HG03460 (cell line): Measurements from ENCODE around the gene CFAP221.
A peak's percentile ranks its signal among the peaks of the same experiment; 100 is the strongest.

Experiments
- ATAC-seq: cut with Tn5 transposase; IDR thresholded peaks from one replicate; pipeline ENCODE4 v1.9.1; 2021; ENCODE audit not compliant: unreplicated experiment

CFAP221 gene

GRCh38 chr2:119696494-119697030 lies 152.3 kb downstream of the CFAP221 start:
- ATAC-seq, result no peak

- ATAC-seq, result peak; percentile 74
These were observed 153.2 kb downstream of the CFAP221 start for GRCh38 chr2:119697290-119698020.

DNA sequence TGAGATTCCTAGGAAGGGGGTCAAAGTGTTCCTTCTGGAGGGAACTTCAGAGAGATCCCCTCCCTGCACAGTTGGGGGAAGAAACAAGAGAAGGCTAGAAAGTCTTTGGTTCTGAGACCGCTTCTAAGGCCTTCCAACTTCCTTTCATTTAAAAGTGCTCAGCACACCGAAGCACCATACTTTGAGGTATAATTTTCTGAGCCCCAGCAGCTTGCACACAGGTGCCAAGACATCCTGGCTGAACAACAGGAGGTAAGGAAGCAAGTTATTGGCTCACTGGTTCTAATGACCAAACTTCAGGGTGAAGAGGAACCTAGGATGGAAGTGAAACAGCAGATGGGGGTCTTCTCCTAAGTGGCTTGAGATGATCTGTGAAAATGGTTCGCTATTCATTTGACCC lies 154.0 kb downstream of the CFAP221 start:
- ATAC-seq, result no peak

DNA sequence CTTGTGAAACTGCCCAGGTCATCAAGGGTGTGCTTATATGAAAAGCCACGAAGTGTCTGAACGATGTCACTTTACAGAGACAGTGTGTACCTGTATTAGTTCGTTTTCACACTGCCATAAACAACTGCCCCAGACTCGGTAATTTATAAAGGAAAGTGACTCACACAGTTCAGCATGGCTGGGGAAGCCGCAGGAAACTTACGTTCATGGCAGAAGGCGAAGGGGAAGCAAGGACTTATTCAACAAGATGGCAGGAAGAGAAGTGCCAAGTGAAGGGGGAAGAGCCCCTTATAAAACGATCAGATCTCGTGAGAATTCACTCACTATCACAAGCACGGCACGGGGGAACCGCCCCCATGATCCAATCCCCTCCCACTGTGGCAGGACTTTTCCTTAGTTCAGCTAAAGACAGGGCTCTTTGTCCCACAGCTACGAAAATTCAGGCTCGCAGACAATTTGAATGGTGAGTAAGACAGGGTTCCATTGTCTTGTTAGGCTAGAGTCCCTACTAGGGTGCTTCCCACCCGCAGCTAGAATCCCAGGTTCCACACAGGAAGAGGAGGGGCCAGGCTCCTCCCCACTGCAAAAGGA lies 154.9 kb downstream of the CFAP221 start:
- no peak for ATAC-seq

GRCh38 chr2:119700866-119701265 lies 156.6 kb downstream of the CFAP221 start:
- ATAC-seq, result no peak

DNA sequence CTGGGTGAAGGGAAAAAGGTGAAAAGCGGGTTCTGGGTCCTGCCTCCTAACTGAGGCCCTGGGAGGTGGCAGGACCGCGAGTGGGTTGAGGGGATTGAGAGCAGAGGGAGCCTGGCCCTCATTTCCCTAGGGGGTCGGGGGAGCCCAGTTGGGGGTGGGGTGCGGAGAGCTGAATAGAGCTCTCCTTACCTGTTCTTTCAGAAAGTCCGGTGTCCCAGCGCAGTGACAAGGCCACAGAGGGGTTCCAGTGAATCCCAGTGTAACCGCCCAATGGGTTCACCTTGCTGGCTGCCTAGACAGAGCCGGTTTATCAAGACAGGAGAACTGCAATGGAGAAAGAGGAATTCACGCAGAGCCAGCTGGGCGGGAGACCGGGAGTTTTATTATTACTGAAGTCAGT lies 157.1 kb downstream of the CFAP221 start:
- ATAC-seq, result no peak

- no peak for ATAC-seq
These were observed 158.1 kb downstream of the CFAP221 start for GRCh38 chr2:119702203-119702917.

GRCh38 chr2:119702918-119703401 lies 158.7 kb downstream of the CFAP221 start:
- ATAC-seq, result peak; percentile 75

DNA sequence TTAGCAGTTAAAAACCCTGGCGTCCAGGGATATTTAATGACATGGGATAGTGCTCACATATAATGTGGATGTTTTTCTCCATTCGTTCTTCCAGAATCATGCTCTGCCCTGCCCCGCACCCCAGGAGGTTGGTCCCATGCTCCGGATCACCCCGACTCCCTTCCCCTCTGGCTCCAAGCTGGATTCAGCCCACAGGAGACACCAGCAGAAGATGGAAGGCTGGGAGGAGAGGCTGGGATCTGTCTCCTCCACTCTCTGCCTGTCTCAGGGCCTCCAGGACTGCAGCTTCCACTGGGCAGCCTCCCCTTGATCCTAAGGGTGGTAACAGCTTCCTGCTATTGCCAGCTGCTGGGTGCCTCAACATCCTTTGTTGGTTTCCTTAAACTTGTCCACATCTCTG lies 159.3 kb downstream of the CFAP221 start:
- no peak for ATAC-seq

DNA sequence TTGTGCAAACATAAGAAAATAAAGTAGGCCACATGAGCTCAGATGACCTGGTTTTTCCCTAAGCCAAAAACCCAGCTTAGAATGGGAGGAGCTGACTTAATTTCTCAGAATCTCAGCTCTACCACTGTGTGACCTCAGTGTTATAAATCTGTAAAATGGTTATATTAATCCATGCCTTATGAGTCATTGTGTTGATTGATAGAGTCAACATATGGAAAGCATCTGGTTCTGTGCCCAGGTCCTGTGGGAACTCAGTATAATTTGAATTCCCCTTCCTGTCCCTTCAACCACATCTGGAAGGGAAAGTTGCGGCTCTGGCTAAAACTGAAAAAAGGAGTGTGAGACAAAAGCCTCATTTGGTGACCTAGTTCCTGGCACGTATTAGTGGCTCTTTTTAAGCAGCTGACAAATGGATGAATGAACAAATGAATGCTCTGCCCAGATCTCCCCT lies 160.4 kb downstream of the CFAP221 start:
- ATAC-seq, result no peak

- ATAC-seq, result no peak
These were observed 162.0 kb downstream of the CFAP221 start for GRCh38 chr2:119706221-119706620.
